H1 (cell line): ENCODE data around the gene MGLL. TPM values are rescaled to one million over a fixed set of nuclear protein-coding genes. Genes with fewer than 3 reads are reported as not detected.

ENCODE experiments used
- CTCF ChIA-PET: fragments of 300-600 bp; sonication (Branson Sonifier 250); formaldehyde crosslinking; loops from one replicate; lab custom pipeline; 2021; ENCODE audit not compliant: partially characterized antibody; lab: Charles Lee
- POLR2A ChIA-PET: fragments of 300-600 bp; sonication (Branson Sonifier 250); formaldehyde crosslinking; loops from one replicate; lab custom pipeline; 2021; ENCODE audit warnings: inconsistent platforms; ENCODE audit not compliant: partially characterized antibody; lab: Charles Lee
- DNase-seq, 2 experiments: peaks; one replicate each; pipeline versions ENCODE4 v3.0.0 to v3.0.0-alpha.2; 2010 to 2022; ENCODE audit warnings: low spot score in 2 of 2, low read depth in 1 of 2, mixed read lengths in 1 of 2
- FAIRE-seq: peaks from 2 replicates; lab custom pipeline; 2011; peaks lifted over from hg19 to GRCh38; lab: Jason Lieb, UNC
- H2AFZ ChIP-seq: 2 replicates; pipeline ENCODE4 v1.8.1; 2012; ENCODE audit warnings: low read length, inconsistent platforms
- H2AK5ac ChIP-seq: 2 replicates; pipeline ENCODE4 v1.6.1; 2013; ENCODE audit warnings: low read depth, low read length
- H2BK120ac ChIP-seq: replicated peaks from 2 replicates; pipeline ENCODE3; 2013; ENCODE audit warnings: low read depth, low read length, inconsistent platforms
- H2BK12ac ChIP-seq: 2 replicates; pipeline ENCODE4 v1.6.1; 2013; ENCODE audit warnings: low read depth, low read length
- H2BK15ac ChIP-seq: 2 replicates; pipeline ENCODE4 v1.6.1; 2013; ENCODE audit warnings: low read length
- H2BK20ac ChIP-seq: 2 replicates; pipeline ENCODE4 v1.6.1; 2013; ENCODE audit warnings: low read length
- H2BK5ac ChIP-seq: 2 replicates; pipeline ENCODE4 v1.6.1; 2013; ENCODE audit warnings: low read depth, low read length
- H3K14ac ChIP-seq: 2 replicates; pipeline ENCODE4 v1.6.1; 2013; ENCODE audit warnings: inconsistent platforms; ENCODE audit not compliant: insufficient read length
- H3K18ac ChIP-seq: 2 replicates; pipeline ENCODE4 v1.6.1; 2013; ENCODE audit warnings: low read length; ENCODE audit errors: extremely low read depth
- H3K23ac ChIP-seq: 2 replicates; pipeline ENCODE4 v1.6.1; 2013; ENCODE audit warnings: inconsistent platforms; ENCODE audit not compliant: insufficient read length
- H3K23me2 ChIP-seq: 2 replicates; pipeline ENCODE4 v1.6.1; 2013; ENCODE audit warnings: low read depth, low read length
- H3K27ac ChIP-seq: 2 replicates; pipeline ENCODE4 v1.6.1; 2011; ENCODE audit warnings: low read depth, low read length, inconsistent platforms
- H3K27me3 ChIP-seq, 4 experiments: replicated peaks in 1 of 4; 1 replicate in 1 of 4; 2 replicates in 3 of 4; pipeline versions ENCODE4 v1.6.1 to v1.8.1; 2011 to 2013; ENCODE audit warnings: low read length in 3 of 4, mild to moderate bottlenecking in 3 of 4, inconsistent platforms in 2 of 4, mixed read lengths in 2 of 4, moderate library complexity in 1 of 4; ENCODE audit not compliant: control insufficient read depth in 3 of 4, insufficient read depth in 3 of 4; ENCODE audit errors: extremely low read depth in 1 of 4
- H3K36me3 ChIP-seq, 4 experiments: 2 replicates each; pipeline versions ENCODE4 v1.6.1 to v1.8.1; 2011 to 2013; ENCODE audit warnings: mild to moderate bottlenecking in 4 of 4, low read length in 3 of 4, moderate library complexity in 2 of 4, control low read depth in 1 of 4, inconsistent platforms in 1 of 4; ENCODE audit not compliant: insufficient read depth in 4 of 4, control insufficient read depth in 2 of 4
- H3K4ac ChIP-seq: replicated peaks from 2 replicates; pipeline ENCODE3; 2013; ENCODE audit warnings: low read length, low read depth, mixed read lengths, inconsistent platforms; ENCODE audit not compliant: insufficient read length
- H3K4me1 ChIP-seq, 4 experiments: replicated peaks in 1 of 4; 1 replicate in 1 of 4; 2 replicates in 3 of 4; pipeline versions ENCODE4 v1.6.1 to v1.8.1; 2011 to 2013; ENCODE audit warnings: low read length in 3 of 4, inconsistent platforms in 2 of 4, mixed read lengths in 1 of 4; ENCODE audit not compliant: insufficient read depth in 4 of 4, control insufficient read depth in 3 of 4
- H3K4me2 ChIP-seq, 2 experiments: 2 replicates each; pipeline versions ENCODE4 v1.6.1 to v1.8.1; 2011 to 2013; ENCODE audit warnings: low read depth in 2 of 2, low read length in 2 of 2, control low read depth in 1 of 2, inconsistent platforms in 1 of 2, mild to moderate bottlenecking in 1 of 2; ENCODE audit not compliant: insufficient read depth in 1 of 2
- H3K4me3 ChIP-seq, 4 experiments: fragments of 200-600, 300-600 bp in 1 of 4; sonication (generic), shearing (Covaris generic), sonication (Bioruptor Twin) in 1 of 4; 2 replicates each; pipeline versions ENCODE4 v1.5.1 to v1.8.1; 2011 to 2016; ENCODE audit warnings: low read length in 4 of 4, low read depth in 3 of 4, control low read depth in 2 of 4, inconsistent platforms in 2 of 4, mild to moderate bottlenecking in 2 of 4, mixed read lengths in 1 of 4, moderate library complexity in 1 of 4; ENCODE audit not compliant: insufficient read depth in 2 of 4; ENCODE audit errors: extremely low read depth in 1 of 4
- H3K56ac ChIP-seq: replicated peaks from 2 replicates; pipeline ENCODE3; 2013; ENCODE audit warnings: low read depth, mild to moderate bottlenecking, mixed read lengths, low read length, inconsistent platforms; ENCODE audit not compliant: insufficient read length
- H3K79me1 ChIP-seq: 2 replicates; pipeline ENCODE4 v1.6.1; 2013; ENCODE audit warnings: low read depth, low read length, control low read depth
- H3K79me2 ChIP-seq, 2 experiments: 2 replicates each; pipeline versions ENCODE4 v1.6.1 to v1.8.1; 2012 to 2013; ENCODE audit warnings: low read length in 2 of 2, mild to moderate bottlenecking in 2 of 2, inconsistent platforms in 1 of 2; ENCODE audit not compliant: insufficient read depth in 2 of 2, control insufficient read depth in 1 of 2
- H3K9ac ChIP-seq, 4 experiments: replicated peaks in 1 of 4; 1 replicate in 1 of 4; 2 replicates in 3 of 4; pipeline versions ENCODE4 v1.6.1 to v1.8.1; 2011 to 2013; ENCODE audit warnings: low read depth in 3 of 4, low read length in 3 of 4, control low read depth in 2 of 4, mild to moderate bottlenecking in 2 of 4, moderate library complexity in 2 of 4, inconsistent platforms in 1 of 4; ENCODE audit errors: extremely low read depth in 1 of 4
- H3K9me3 ChIP-seq, 2 experiments: 2 replicates each; pipeline versions ENCODE4 v1.6.1 to v1.8.1; 2012 to 2013; ENCODE audit warnings: mild to moderate bottlenecking in 2 of 2, moderate library complexity in 2 of 2, control low read depth in 1 of 2, inconsistent platforms in 1 of 2, low read depth in 1 of 2, low read length in 1 of 2, mixed read lengths in 1 of 2; ENCODE audit not compliant: insufficient read depth in 2 of 2
- H4K20me1 ChIP-seq, 2 experiments: replicated peaks in 1 of 2; 2 replicates each; pipeline versions ENCODE3 to v1.8.1; 2011 to 2013; ENCODE audit warnings: inconsistent platforms in 2 of 2, low read length in 2 of 2, mild to moderate bottlenecking in 1 of 2; ENCODE audit not compliant: insufficient read depth in 2 of 2, control insufficient read depth in 1 of 2
- H4K5ac ChIP-seq: 2 replicates; pipeline ENCODE4 v1.6.1; 2013; ENCODE audit warnings: low read length, low read depth, mixed read lengths, inconsistent platforms; ENCODE audit not compliant: insufficient read length
- H4K8ac ChIP-seq: 2 replicates; pipeline ENCODE4 v1.8.0; 2013; ENCODE audit warnings: mild to moderate bottlenecking, moderate library complexity, low read length, inconsistent platforms; ENCODE audit not compliant: insufficient read depth; ENCODE audit errors: extremely low read depth
- H4K91ac ChIP-seq: replicated peaks from 2 replicates; pipeline ENCODE3; 2013; ENCODE audit warnings: low read length, mixed read lengths, inconsistent platforms; ENCODE audit not compliant: insufficient read length
- ATF2 ChIP-seq: IDR thresholded peaks from 2 replicates; pipeline ENCODE4 v1.6.1; 2012; ENCODE audit warnings: low read length, inconsistent platforms
- EGR1 ChIP-seq: IDR thresholded peaks from 2 replicates; pipeline ENCODE4 v1.6.1; 2011; ENCODE audit warnings: low read depth, low read length, borderline replicate concordance
- SAP30 ChIP-seq: fragments of 300-600 bp; sonication (generic); IDR thresholded peaks from 2 replicates; pipeline ENCODE4 v1.7.1; 2012; ENCODE audit warnings: low read length, moderate library complexity, mild to moderate bottlenecking, inconsistent platforms; ENCODE audit not compliant: insufficient read depth, insufficient replicate concordance
- WGBS, 2 experiments: shearing (Covaris generic) in 1 of 2; methylation state at CpG; one replicate each; pipeline versions ENCODE4 v1.1.6 to v1.1.7; 2013 to 2015; ENCODE audit warnings: low lambda C conversion rate in 2 of 2, mixed read lengths in 2 of 2, inconsistent platforms in 1 of 2, low coverage in 1 of 2, missing lambda C conversion rate in 1 of 2; ENCODE audit not compliant: insufficient replicate concordance in 2 of 2, insufficient coverage in 1 of 2, insufficient read length in 1 of 2; ENCODE audit errors: extremely low coverage in 1 of 2, missing lambda C conversion rate in 1 of 2; 5-methylcytosine and 5-hydroxymethylcytosine counted together
- polyA plus RNA-seq, 7 experiments: library from polyadenylated mRNA; depleted of rRNA in 3 of 7; stranded (reverse) in 5 of 7; unstranded in 2 of 7; fragments of >200 nt in 5 of 7; fragments of 200-250 nt in 2 of 7; gene quantifications; 1 replicate in 5 of 7; 2 replicates in 1 of 7; 4 replicates in 1 of 7; pipeline versions ENCODE4 v1.2.1 to v1.2.3, GENCODE V29; 2011 to 2013; ENCODE audit warnings: missing spikeins in 2 of 7, mixed read lengths in 2 of 7
- total RNA-seq: library from RNA; stranded (reverse); fragmentation: NEBNext Ultra II Directional; extraction: Animal tissue kit (Norgen Biotek cat#: 25700); gene quantifications from 2 replicates; pipeline ENCODE4 v1.2.1, GENCODE V29; 2021
- TF ChIP-seq, protein P1 (sequence below): IDR thresholded peaks from 2 replicates; pipeline ENCODE4 v1.6.1; 2011; ENCODE audit warnings: low read length, improper control_type of control experiment

Gene MGLL
- total and polyA plus RNA-seq, 2 of the 8 experiments (the other 6 are each of a cell fraction or from before 2014, with no cell fraction given) = 0.05 to 0.34 TPM

DNA sequence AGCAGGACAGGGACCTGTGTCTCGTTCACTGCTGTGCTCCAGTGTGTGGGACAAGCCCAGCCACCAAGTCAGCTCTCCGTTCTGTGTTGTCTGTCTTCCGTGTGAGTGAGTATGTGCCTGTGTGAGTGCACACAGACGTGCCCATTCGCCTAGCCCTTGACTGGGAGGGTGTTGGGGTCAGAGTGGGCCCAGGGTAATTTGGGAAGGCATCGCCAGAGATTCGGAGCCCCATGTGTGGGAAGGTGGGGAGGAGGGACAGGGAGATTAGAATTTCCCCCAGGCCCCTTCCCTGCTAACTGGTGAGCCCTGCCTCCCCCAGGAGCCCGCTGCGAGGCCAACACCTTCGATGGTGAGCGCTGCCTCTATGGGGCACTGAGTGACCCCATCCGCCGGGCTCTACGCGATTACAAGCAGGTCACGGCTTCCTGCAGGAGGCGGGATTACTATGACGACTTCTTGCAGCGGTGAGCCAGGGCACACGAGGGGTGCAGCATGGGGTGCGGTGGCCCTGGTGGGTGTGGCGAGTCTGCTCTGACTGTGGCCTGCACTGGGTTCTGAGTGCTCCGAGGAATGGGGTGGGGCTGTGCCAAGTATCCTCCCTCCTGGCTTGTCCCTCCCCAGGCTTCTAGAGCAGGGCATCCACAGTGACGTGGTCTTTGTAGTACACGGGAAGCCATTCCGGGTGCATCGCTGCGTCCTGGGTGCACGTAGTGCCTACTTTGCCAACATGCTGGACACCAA, 146.5 kb downstream of the MGLL start:
- Histone ChIP-seq H2AFZ (no peak overlapping the region), H4K91ac (no peak overlapping the region), H3K79me1 (no peaks in the 10 kb centered on the region), H4K8ac (peak overlapping the region; percentile 62), H3K23me2 (peaks cover 12% of the 10 kb centered on the region; the same call in 1 of the 2 replicates), H3K36me3 (no peaks in the 10 kb centered on the region), H3K9me3 (no peaks in the 10 kb centered on the region), H3K9ac (0 out of 7 replicates have a peak overlapping the region, but pooled peaks of 1 of the 4 experiments have one; percentile 27), H3K14ac (no peak overlapping the region), H3K56ac (no peak overlapping the region), H3K18ac (no peak overlapping the region), H3K79me2 (no peaks in the 10 kb centered on the region), H3K4me3 (no peak overlapping the region), H2BK12ac (no peak overlapping the region), H2BK5ac (no peak overlapping the region), H3K27me3 (no peaks in the 10 kb centered on the region; a peak in 2 of 7 replicates), H3K4ac (peak overlapping the region; percentile 44), H3K27ac (no peak overlapping the region), H2BK15ac (no peak overlapping the region), H2AK5ac (no peak overlapping the region), H3K4me1 (peaks cover 0 to 14% (median 10%) of the 10 kb centered on the region in 4 experiments; a peak in 6 of 7 replicates), H3K23ac (no peak overlapping the region), H2BK120ac (no peak overlapping the region), H2BK20ac (no peak overlapping the region), H4K5ac (no peak overlapping the region), H3K4me2 (no peak overlapping the region), H4K20me1 (peaks cover 0 to 2% of the 10 kb centered on the region in 2 experiments)
- FAIRE-seq (no peak), DNase-seq (peak in 1 of 2 experiments; percentile 39)
- POLR2A ChIA-PET = interaction anchor here (1.4 kb wide), 1 partner anchor 78 kb away, joined by 5 read pairs; the partner anchor contains the start of gene MCM2
- no peak for TF ChIP-seq SAP30
- no peak for TF ChIP-seq ATF2
- TF ChIP-seq, protein P1, sequence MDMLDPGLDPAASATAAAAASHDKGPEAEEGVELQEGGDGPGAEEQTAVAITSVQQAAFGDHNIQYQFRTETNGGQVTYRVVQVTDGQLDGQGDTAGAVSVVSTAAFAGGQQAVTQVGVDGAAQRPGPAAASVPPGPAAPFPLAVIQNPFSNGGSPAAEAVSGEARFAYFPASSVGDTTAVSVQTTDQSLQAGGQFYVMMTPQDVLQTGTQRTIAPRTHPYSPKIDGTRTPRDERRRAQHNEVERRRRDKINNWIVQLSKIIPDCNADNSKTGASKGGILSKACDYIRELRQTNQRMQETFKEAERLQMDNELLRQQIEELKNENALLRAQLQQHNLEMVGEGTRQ = no peak
- TF ChIP-seq EGR1 = no peak
- WGBS, 2 experiments = 89% methylated on average over 29 of the region's 29 CpGs; no CpG with 5 or more reads in 1 of the 2 experiments
- CTCF ChIA-PET = interaction anchor here (0.6 to 9.6 kb wide), 2 partner anchors 17 to 156 kb away, joined by 3 to 172 read pairs; no protein-coding TSS in a partner anchor
